Panc1 (cell line): ENCODE results near the gene EPHB1. TPM values are rescaled to one million over a fixed set of nuclear protein-coding genes. Genes with fewer than 3 reads are reported as not detected.

Experiments
- ATAC-seq: fragments of 200-7000 bp; cut with Tn5 transposase; 2 replicates; pipeline ENCODE4 v1.9.1; 2020; ENCODE audit warnings: mild to moderate bottlenecking, moderate library complexity
- BruUV-seq: library from RNA; stranded (reverse); fragments of 400-500 nt; replicated peaks from 2 replicates; lab custom pipeline; 2021; lab: Mats Ljungman, UMichigan
- CTCF ChIA-PET: fragments of 300-600 bp; sonication (Branson Sonifier 250); formaldehyde crosslinking; loops from one replicate; lab custom pipeline; 2022; ENCODE audit warnings: antibody characterized with exemption; lab: Charles Lee
- POLR2A ChIA-PET: fragments of 300-600 bp; sonication (Branson Sonifier 250); formaldehyde crosslinking; loops from one replicate; lab custom pipeline; 2022; ENCODE audit warnings: antibody characterized with exemption; lab: Charles Lee
- DNase-seq: peaks from one replicate; pipeline ENCODE4 v3.0.0-alpha.2; 2010; ENCODE audit warnings: low read depth, low spot score
- H3K27ac ChIP-seq: 2 replicates; pipeline ENCODE4 v1.5.1; 2011; ENCODE audit warnings: mild to moderate bottlenecking, low read length, inconsistent platforms
- H3K27me3 ChIP-seq: fragments of 200-500 bp; sonication (Bioruptor generic); 2 replicates; pipeline ENCODE4 v1.6.0; 2014; ENCODE audit warnings: low read length, inconsistent platforms; ENCODE audit not compliant: control insufficient read depth, insufficient read depth
- H3K36me3 ChIP-seq: fragments of 200-500 bp; sonication (Bioruptor generic); 2 replicates; pipeline ENCODE4 v1.5.1; 2014; ENCODE audit warnings: inconsistent platforms, mild to moderate bottlenecking, low read length, moderate library complexity; ENCODE audit not compliant: control insufficient read depth, insufficient read depth
- H3K4me1 ChIP-seq: 2 replicates; pipeline ENCODE4 v1.5.1; 2011; ENCODE audit warnings: inconsistent platforms, mild to moderate bottlenecking, low read length, moderate library complexity; ENCODE audit not compliant: control insufficient read depth, insufficient read depth
- H3K4me3 ChIP-seq, 2 experiments: 2 replicates each; pipeline ENCODE4 v1.5.1; 2011 to 2012; ENCODE audit warnings: low read depth in 2 of 2, low read length in 2 of 2, mild to moderate bottlenecking in 2 of 2, inconsistent platforms in 1 of 2, moderate library complexity in 1 of 2
- H3K9me3 ChIP-seq: fragments of 200-500 bp; sonication (Bioruptor generic); 2 replicates; pipeline ENCODE4 v1.5.1; 2014; ENCODE audit warnings: low read depth, mild to moderate bottlenecking, inconsistent platforms, low read length, moderate library complexity; ENCODE audit not compliant: control insufficient read depth, insufficient read depth
- POLR2AphosphoS5 ChIP-seq: IDR thresholded peaks from 2 replicates; pipeline ENCODE4 v1.6.1; 2012; ENCODE audit warnings: mild to moderate bottlenecking, low read depth, low read length, moderate library complexity
- REST ChIP-seq, 2 experiments: IDR thresholded peaks; 2 replicates each; pipeline ENCODE4 v1.6.1; 2011 to 2012; ENCODE audit warnings: low read depth in 2 of 2, control low read depth in 1 of 2, low read length in 1 of 2, mild to moderate bottlenecking in 1 of 2, moderate library complexity in 1 of 2; ENCODE audit not compliant: insufficient read depth in 1 of 2
- SIN3A ChIP-seq: IDR thresholded peaks from 2 replicates; pipeline ENCODE4 v1.6.1; 2012; ENCODE audit warnings: low read depth, mild to moderate bottlenecking, low read length, moderate library complexity, borderline replicate concordance; ENCODE audit not compliant: insufficient read depth
- TCF7L2 ChIP-seq: IDR thresholded peaks from 2 replicates; pipeline ENCODE4 v1.6.1; 2011; ENCODE audit warnings: mild to moderate bottlenecking, low read depth, low read length, inconsistent platforms
- in situ Hi-C: cut with HindIII; loops from 2 replicates; pipeline ENCODE4 v1.10.0; 2016; ENCODE audit warnings: low sequenced_read_pairs, low pct_unique_long_range_greater_than_20kb
- intact Hi-C: fragments of 100-400 bp; cut with micrococcal nuclease; formaldehyde crosslinking; loops from one replicate; pipeline ENCODE4 v1.10.0; 2022; ENCODE audit not compliant: unreplicated experiment
- total RNA-seq: library from RNA; stranded (reverse); gene quantifications from one replicate; pipeline ENCODE4 v1.2.1, GENCODE V29; 2021; ENCODE audit not compliant: unreplicated experiment
- TF ChIP-seq, protein P1 (sequence below): fragments of 450-650 bp; IDR thresholded peaks from 2 replicates; pipeline ENCODE4 v1.5.1; 2017; ENCODE audit warnings: mild to moderate bottlenecking

The EPHB1 gene
- total RNA-seq, 1 experiment from 2014 or later, result 0.46 TPM

DNA sequence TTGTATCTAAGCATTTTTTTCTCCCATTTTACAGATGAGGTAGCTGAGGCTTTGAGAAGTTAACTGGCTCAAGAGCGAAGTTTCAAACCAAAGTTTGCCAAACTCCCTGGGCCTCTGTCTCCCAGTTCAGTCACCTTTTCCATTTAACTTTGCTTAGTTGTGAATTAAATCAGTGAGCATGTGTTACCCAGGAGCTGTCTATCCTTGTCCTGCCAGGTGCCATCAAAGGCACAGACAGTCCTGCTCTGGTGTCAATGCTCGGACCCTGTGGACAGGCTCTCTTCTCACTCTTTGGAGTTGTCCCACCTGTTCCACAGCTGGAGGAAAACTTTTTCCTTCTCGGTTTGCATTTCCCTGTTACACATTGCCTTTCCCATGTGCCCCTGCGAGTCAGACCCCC is 8.6 kb downstream of the EPHB1 start:
- H3K4me3 ChIP-seq, result no peak overlapping the region
- POLR2A ChIA-PET, result no interaction called here
- CTCF ChIA-PET, result no interaction called here
- no peak overlapping the region for H3K27ac ChIP-seq
- ATAC-seq (no peak), DNase-seq (no peak)
- H3K36me3 ChIP-seq, result no peaks in the 10 kb centered on the region
- in situ Hi-C loops (no loop called here), intact Hi-C loops (no loop called here)
- no TSS peak for BruUV-seq
- no peaks in the 10 kb centered on the region for H3K9me3 ChIP-seq
- no peaks in the 10 kb centered on the region for H3K4me1 ChIP-seq
- peaks cover 13% of the 10 kb centered on the region for H3K27me3 ChIP-seq
- no peak for TF ChIP-seq SIN3A
- TF ChIP-seq REST (IDR thresholded peaks at IDR 0.05; ENCODE audit: insufficient read depth in 1 of 2, low read depth in 2 of 2, low read length in 1 of 2), result no peak
- no peak for TF ChIP-seq POLR2AphosphoS5
- TF ChIP-seq, protein P1, sequence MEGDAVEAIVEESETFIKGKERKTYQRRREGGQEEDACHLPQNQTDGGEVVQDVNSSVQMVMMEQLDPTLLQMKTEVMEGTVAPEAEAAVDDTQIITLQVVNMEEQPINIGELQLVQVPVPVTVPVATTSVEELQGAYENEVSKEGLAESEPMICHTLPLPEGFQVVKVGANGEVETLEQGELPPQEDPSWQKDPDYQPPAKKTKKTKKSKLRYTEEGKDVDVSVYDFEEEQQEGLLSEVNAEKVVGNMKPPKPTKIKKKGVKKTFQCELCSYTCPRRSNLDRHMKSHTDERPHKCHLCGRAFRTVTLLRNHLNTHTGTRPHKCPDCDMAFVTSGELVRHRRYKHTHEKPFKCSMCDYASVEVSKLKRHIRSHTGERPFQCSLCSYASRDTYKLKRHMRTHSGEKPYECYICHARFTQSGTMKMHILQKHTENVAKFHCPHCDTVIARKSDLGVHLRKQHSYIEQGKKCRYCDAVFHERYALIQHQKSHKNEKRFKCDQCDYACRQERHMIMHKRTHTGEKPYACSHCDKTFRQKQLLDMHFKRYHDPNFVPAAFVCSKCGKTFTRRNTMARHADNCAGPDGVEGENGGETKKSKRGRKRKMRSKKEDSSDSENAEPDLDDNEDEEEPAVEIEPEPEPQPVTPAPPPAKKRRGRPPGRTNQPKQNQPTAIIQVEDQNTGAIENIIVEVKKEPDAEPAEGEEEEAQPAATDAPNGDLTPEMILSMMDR, result no peak
- no peak for TF ChIP-seq TCF7L2

GRCh38 chr3:134804508-134805480 is 9.7 kb downstream of the EPHB1 start:
- no peaks in the 10 kb centered on the region for H3K4me1 ChIP-seq
- CTCF ChIA-PET, result no interaction called here
- intact Hi-C loops, result no loop called here
- peaks cover 13% of the 10 kb centered on the region for H3K27me3 ChIP-seq
- no peak overlapping the region for H3K4me3 ChIP-seq
- no peak overlapping the region for H3K27ac ChIP-seq
- DNase-seq (no peak), ATAC-seq (no peak)
- H3K36me3 ChIP-seq, result no peaks in the 10 kb centered on the region
- in situ Hi-C loops, result no loop called here
- no peak for TF ChIP-seq TCF7L2
- TF ChIP-seq REST (IDR thresholded peaks at IDR 0.05; ENCODE audit: insufficient read depth in 1 of 2, low read depth in 2 of 2, low read length in 1 of 2), result no peak
- TF ChIP-seq, protein P1, result no peak
- no peak for TF ChIP-seq POLR2AphosphoS5
- no peak for TF ChIP-seq SIN3A
- no peaks in the 10 kb centered on the region for H3K9me3 ChIP-seq
- BruUV-seq, result no TSS peak
- POLR2A ChIA-PET, result no interaction called here
